GM18508 (cell line): ENCODE results near the gene NBPF26.
"Not testable (repeated sequence)": the region's sequence is repeated elsewhere in the genome, so short reads cannot be mapped to it uniquely, and the experiment has no call there.

ENCODE experiments used
- ATAC-seq: cut with Tn5 transposase; IDR thresholded peaks from one replicate; pipeline ENCODE4 v1.9.1; 2021; ENCODE audit warnings: moderate number of reproducible peaks; ENCODE audit not compliant: insufficient read depth, unreplicated experiment

NBPF26 gene

GRCh38 chr1:120723715-120724402 is at the start of gene NBPF26:
Gene NBPF26, plus strand, starts transcription at chr1:120723945.
- not testable (repeated sequence) for ATAC-seq

- not testable (repeated sequence) for ATAC-seq
Measured at GRCh38 chr1:120680106-120680819, 43.5 kb upstream of the NBPF26 start.

- ATAC-seq, result not testable (repeated sequence)
Measured at GRCh38 chr1:120680938-120681337, 42.8 kb upstream of the NBPF26 start.

- not testable (repeated sequence) for ATAC-seq
Measured at GRCh38 chr1:120684397-120684796, 39.3 kb upstream of the NBPF26 start.

- not testable (repeated sequence) for ATAC-seq
Measured at GRCh38 chr1:120685622-120686021, 38.1 kb upstream of the NBPF26 start.

GRCh38 chr1:120687250-120687649 is 36.5 kb upstream of the NBPF26 start:
- ATAC-seq, result not testable (repeated sequence)

- not testable (repeated sequence) for ATAC-seq
Measured at GRCh38 chr1:120700807-120701562, 22.8 kb upstream of the NBPF26 start.

GRCh38 chr1:120723358-120723714 is 409 bp upstream of the NBPF26 start:
- ATAC-seq, result not testable (repeated sequence)

- not testable (repeated sequence) for ATAC-seq
Measured at GRCh38 chr1:120724507-120724906, 762 bp downstream of the NBPF26 start.

- ATAC-seq, result not testable (repeated sequence)
Measured at GRCh38 chr1:120728811-120729210, 5.1 kb downstream of the NBPF26 start.

GRCh38 chr1:120769090-120769489 is 45.3 kb downstream of the NBPF26 start:
- ATAC-seq, result not testable (repeated sequence)

GRCh38 chr1:120805452-120805851 is 81.7 kb downstream of the NBPF26 start:
- not testable (repeated sequence) for ATAC-seq

- ATAC-seq, result not testable (repeated sequence)
Measured at GRCh38 chr1:120811822-120812221, 88.1 kb downstream of the NBPF26 start.

- not testable (repeated sequence) for ATAC-seq
Measured at GRCh38 chr1:120825051-120825450, 101.3 kb downstream of the NBPF26 start.

GRCh38 chr1:120826623-120827022 is 102.9 kb downstream of the NBPF26 start:
- ATAC-seq, result not testable (repeated sequence)

GRCh38 chr1:120844186-120844944 is 120.6 kb downstream of the NBPF26 start:
- ATAC-seq, result not testable (repeated sequence)

GRCh38 chr1:120844945-120845330 is 121.2 kb downstream of the NBPF26 start:
- not testable (repeated sequence) for ATAC-seq

GRCh38 chr1:120849400-120850286 is 125.9 kb downstream of the NBPF26 start:
- peak; percentile 7 for ATAC-seq

GRCh38 chr1:120850287-120850536 is 126.5 kb downstream of the NBPF26 start:
- ATAC-seq, result not testable (repeated sequence)
